ENCODE measurements around the gene SMCO4.

GRCh38 chr11:93524173-93524536, 19.0 kb downstream of the SMCO4 start:
- TF ChIP-seq, protein P1, sequence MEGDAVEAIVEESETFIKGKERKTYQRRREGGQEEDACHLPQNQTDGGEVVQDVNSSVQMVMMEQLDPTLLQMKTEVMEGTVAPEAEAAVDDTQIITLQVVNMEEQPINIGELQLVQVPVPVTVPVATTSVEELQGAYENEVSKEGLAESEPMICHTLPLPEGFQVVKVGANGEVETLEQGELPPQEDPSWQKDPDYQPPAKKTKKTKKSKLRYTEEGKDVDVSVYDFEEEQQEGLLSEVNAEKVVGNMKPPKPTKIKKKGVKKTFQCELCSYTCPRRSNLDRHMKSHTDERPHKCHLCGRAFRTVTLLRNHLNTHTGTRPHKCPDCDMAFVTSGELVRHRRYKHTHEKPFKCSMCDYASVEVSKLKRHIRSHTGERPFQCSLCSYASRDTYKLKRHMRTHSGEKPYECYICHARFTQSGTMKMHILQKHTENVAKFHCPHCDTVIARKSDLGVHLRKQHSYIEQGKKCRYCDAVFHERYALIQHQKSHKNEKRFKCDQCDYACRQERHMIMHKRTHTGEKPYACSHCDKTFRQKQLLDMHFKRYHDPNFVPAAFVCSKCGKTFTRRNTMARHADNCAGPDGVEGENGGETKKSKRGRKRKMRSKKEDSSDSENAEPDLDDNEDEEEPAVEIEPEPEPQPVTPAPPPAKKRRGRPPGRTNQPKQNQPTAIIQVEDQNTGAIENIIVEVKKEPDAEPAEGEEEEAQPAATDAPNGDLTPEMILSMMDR (conservative IDR thresholded peaks at IDR 0.05; ENCODE audit: low read length), result no peak
- TF ChIP-seq EZH2phosphoT487 (IDR thresholded peaks at IDR 0.05; ENCODE audit: borderline replicate concordance, low read depth, low read length), result no peak
